Activated T-cell treated with anti-CD3 and anti-CD28 coated beads for 24 hours (primary cell): ENCODE data around the gene OR2T29.
"Not testable (repeated sequence)": the region's sequence is repeated elsewhere in the genome, so short reads cannot be mapped to it uniquely, and the experiment has no call there.

ENCODE experiments used
- DNase-seq: peaks from one replicate; pipeline ENCODE4 v3.0.0-alpha.2; 2020; ENCODE audit warnings: low read depth

OR2T29 gene, protein sequence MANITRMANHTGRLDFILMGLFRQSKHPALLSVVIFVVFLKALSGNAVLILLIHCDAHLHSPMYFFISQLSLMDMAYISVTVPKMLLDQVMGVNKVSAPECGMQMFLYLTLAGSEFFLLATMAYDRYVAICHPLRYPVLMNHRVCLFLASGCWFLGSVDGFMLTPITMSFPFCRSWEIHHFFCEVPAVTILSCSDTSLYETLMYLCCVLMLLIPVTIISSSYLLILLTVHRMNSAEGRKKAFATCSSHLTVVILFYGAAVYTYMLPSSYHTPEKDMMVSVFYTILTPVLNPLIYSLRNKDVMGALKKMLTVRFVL

GRCh38 chr1:248562672-248563071 lies at the start of gene OR2T29:
OR2T29 (minus strand) TSS chr1:248562772; CDS start chr1:248559491, 3,281 bp downstream.
- DNase-seq = not testable (repeated sequence)

GRCh38 chr1:248611883-248612414 lies 49.4 kb upstream of the OR2T29 start:
- no peak for DNase-seq

GRCh38 chr1:248610301-248610700 lies 47.7 kb upstream of the OR2T29 start:
- DNase-seq = no peak

DNA sequence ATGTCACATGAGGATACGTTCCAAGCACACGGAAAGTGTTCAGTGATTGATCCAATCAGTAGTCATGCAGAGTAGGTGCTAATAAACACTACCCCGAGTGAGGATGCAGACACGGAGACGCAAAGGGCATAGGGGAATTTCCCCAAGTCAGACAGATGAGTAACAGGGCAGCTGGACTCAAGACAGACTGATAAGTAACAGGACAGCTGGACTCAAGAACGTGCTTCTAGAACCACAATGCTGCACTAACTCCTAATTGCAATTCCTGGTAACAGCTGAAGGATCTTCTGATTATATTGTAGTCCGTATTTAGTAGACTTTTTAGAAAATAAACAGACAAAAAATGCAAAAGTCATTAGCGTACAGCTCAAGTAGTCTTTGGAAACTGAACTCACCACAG lies 36.8 kb upstream of the OR2T29 start:
- DNase-seq = no peak

DNA sequence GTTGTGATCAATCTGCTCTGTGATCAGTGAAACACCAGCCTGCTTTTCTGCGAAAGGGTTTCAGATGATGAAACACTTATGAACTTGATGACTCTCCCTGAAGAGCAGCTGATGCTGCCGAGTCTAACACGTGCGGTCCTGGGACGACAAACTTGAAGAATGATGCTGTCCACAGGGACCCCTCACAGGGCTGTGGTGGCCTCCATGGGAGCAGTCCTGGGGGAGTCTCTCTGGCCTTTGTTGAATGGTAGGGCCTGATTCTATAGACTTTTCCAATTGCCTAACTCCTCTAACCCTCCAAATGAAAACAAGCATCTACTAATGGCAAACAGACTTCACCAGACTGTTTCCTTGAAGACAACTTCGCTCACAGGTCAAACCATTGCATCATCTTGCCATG lies 35.0 kb upstream of the OR2T29 start, which contains the start of gene OR2T10:
Gene OR2T10 (minus strand): TSS at position 112 of the 400 bp plus-strand sequence. CDS start 3,932 bp downstream, outside the sequence.
- DNase-seq = no peak

DNA sequence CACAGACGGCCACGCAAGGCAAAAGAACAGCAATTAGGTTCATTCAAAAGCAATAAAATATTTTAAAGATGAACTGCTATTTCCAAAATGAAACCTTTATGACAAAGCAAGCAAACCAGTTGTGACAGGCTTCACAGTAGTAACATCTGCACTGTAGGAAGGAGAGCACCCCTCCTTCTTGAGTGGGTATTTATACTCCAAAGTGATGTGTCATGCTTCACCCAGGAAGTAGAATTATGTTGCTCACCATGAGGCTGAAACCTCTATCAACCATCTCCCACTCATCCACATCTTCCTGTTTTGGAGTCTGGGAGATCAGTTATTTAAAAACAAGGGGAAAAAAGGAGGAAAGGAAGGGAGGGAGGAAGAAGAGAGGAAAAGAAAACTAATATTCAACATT lies 34.0 kb upstream of the OR2T29 start:
- DNase-seq = no peak

DNA sequence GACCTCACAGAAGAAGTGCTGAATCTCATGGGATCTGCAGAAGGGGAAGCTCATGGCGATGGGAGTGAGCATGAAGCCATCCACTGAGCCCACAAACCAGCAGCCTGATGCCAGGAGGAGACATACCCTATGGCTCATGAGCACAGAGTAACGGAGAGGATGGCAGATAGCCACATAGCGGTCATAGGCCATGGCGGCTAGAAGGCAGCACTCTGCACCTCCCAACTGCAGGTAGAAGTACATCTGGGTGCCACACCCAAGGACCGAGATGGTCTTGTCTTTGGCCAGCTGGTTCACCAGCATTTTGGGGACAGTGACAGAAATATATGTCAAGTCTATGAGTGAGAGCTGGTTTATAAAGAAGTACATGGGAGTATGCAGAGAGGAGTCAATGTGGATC lies 30.7 kb upstream of the OR2T29 start:
- no peak for DNase-seq

DNA sequence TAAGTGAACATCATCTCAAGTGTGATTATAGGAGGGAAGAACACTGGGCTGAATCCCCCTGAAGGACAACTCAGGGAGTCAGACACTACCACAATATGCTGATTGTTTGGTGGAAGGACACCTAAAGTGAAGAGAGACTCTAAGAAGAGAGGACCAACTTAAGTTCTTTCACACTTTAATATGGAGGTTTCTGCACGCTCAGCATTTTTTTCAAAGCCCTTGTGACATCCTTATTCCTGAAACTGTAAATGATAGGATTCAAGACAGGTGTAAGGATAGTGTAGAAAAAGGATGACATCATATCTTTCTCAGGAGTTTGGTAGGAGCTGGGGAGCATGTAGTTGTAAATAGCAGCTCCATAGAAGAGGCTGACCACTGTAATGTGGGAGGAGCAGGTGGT lies 30.1 kb upstream of the OR2T29 start:
- DNase-seq = no peak

DNA sequence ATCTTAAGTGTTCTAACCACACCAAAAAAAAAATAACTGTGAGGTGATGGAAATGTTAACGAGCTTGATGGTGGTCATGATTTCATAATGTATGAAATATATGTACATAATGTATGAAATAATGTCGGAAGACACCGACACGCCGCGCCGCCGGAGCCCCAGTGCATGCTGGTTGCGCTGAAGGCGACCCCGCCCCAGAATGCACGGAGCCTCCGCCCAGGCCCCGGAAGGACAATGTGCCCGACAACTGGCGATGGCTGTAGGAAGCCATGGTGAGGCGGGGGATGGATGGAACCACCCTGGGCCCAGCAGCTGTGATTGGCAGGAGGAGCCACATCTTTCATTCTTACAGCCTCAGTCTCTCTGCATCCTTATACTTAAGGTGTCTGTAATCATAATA lies 27.5 kb upstream of the OR2T29 start:
- DNase-seq = no peak

GRCh38 chr1:248589334-248589733 lies 26.8 kb upstream of the OR2T29 start:
- no peak for DNase-seq

GRCh38 chr1:248585266-248585665 lies 22.7 kb upstream of the OR2T29 start:
- DNase-seq = no peak

GRCh38 chr1:248576260-248576980 lies 13.8 kb upstream of the OR2T29 start:
- no peak for DNase-seq

DNA sequence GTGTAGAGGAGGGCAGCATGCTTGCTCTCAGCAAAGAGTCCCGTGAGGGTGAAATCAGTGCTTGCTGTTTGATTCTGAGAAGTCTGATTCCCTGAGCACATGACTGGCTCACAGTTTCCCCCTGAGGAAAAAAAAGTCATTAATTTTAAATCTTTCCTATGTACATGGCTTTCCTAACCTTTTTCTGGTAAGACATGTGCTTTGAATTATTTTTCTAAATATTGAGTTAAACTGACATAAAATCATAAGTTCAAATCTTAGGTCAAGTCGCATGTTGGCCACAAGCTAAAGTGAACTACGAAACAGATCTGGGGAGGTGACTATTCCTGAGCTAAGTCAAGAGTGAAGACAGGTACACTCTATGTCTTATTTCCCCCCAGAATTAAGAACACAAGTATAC lies 12.1 kb upstream of the OR2T29 start, which contains the start of gene OR2T34:
Gene OR2T34 (minus strand): TSS at position 101 of the 400 bp plus-strand sequence. CDS start 0 bp downstream, at position 101.
- DNase-seq = not testable (repeated sequence)

GRCh38 chr1:248573856-248574255 lies 11.3 kb upstream of the OR2T29 start:
- DNase-seq = not testable (repeated sequence)

GRCh38 chr1:248572049-248572448 lies 9.5 kb upstream of the OR2T29 start:
- not testable (repeated sequence) for DNase-seq

- DNase-seq = not testable (repeated sequence)
Measured at GRCh38 chr1:248570811-248571210, 8.2 kb upstream of the OR2T29 start.

DNA sequence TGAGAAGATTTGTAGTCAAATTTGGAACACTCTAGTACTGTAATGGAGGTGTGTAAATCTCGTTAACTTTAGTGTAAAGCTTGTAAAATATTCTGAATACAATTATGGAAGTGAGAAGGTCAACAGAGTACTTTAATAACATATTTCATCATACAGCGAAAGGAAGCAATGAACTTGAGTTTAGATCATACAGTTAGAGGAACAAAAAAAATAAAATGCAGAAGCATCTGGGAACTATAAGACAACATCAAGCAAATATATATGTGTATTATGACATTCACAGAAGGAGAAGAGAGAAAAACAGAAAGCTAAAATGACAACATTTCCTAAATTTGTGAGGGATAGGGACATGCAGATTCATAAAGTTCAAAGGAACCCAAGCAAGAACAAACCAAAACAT lies 6.5 kb upstream of the OR2T29 start:
- DNase-seq = not testable (repeated sequence)

GRCh38 chr1:248565530-248566373 lies 3.2 kb upstream of the OR2T29 start:
- DNase-seq = not testable (repeated sequence)

GRCh38 chr1:248551027-248551426 lies 11.5 kb downstream of the OR2T29 start:
- not testable (repeated sequence) for DNase-seq

DNA sequence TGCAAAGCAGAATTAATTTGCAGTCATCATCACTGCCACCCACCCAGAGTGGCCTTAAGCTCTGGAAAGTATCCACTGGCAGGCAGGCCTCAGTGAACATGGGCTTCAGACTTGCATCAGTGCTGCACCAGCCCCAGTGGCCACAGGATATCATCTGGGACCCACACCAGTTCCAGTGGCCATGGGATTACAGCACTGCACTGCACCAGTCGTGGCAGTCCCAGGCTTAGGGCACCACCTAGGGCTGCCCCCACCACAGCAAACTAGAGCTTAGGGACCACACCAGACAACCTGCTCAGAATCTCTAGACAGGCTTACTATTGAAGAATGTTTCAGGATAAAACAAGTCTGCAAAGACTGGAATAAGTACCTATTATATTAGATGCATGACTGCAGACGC lies 15.2 kb downstream of the OR2T29 start:
- DNase-seq = not testable (repeated sequence)

GRCh38 chr1:248537449-248537848 lies 25.1 kb downstream of the OR2T29 start:
- DNase-seq = not testable (repeated sequence)

- DNase-seq = no peak
Measured at GRCh38 chr1:248521856-248522255, 40.7 kb downstream of the OR2T29 start.
